ENCODE data around the gene TAS2R13. TPM values are rescaled to one million over a fixed set of nuclear protein-coding genes. Genes with fewer than 3 reads are reported as not detected.

TAS2R13 gene
- not detected for polyA plus RNA-seq (2013, experiment 1 of 2)
- polyA plus RNA-seq (2013, experiment 2 of 2): not detected

- Histone ChIP-seq H3K79me1 (replicated peaks; ENCODE audit: low read length, poor library complexity, severe bottlenecking) (peaks cover 4% of the 10 kb centered on the region), H2BK12ac (ENCODE audit: low read length in 2 of 2) (no peak within 1 kb of the TSS), H2BK5ac (ENCODE audit: low read depth, low read length, poor library complexity, severe bottlenecking) (no peak within 1 kb of the TSS), H4K91ac (ENCODE audit: low read length) (no peak within 1 kb of the TSS), H3K18ac (ENCODE audit: low read depth in 1 of 2, low read length in 2 of 2) (no peak within 1 kb of the TSS), H3K9me3 (ENCODE audit: control insufficient read depth, low read length) (peaks cover 13% of the 10 kb centered on the region), H2BK120ac (ENCODE audit: low read depth, low read length) (no peak within 1 kb of the TSS), H3K27ac (ENCODE audit: low read length, poor library complexity, severe bottlenecking) (no peak within 1 kb of the TSS), H3K14ac (ENCODE audit: low read length in 2 of 2) (no peak within 1 kb of the TSS), H3K4me2 (ENCODE audit: low read length, poor library complexity, severe bottlenecking) (no peak within 1 kb of the TSS), H3K4me1 (ENCODE audit: control insufficient read depth, insufficient read depth, low read depth, low read length) (no peaks in the 10 kb centered on the region), H2AK5ac (ENCODE audit: low read length, severe bottlenecking) (no peak within 1 kb of the TSS), H3K4ac (ENCODE audit: low read depth in 1 of 2, low read length in 2 of 2) (no peak within 1 kb of the TSS), H2AFZ (ENCODE audit: low read depth, low read length) (no peak within 1 kb of the TSS), H3K4me3 (ENCODE audit: insufficient read depth in 1 of 2, low read depth in 1 of 2, low read length in 2 of 2) (no peak within 1 kb of the TSS), H3K9ac (ENCODE audit: low read length) (no peak within 1 kb of the TSS), H4K8ac (ENCODE audit: low read length) (no peak within 1 kb of the TSS), H2BK15ac (ENCODE audit: low read depth, poor library complexity, severe bottlenecking) (no peak within 1 kb of the TSS), H3K23ac (ENCODE audit: low read length in 2 of 2) (no peak within 1 kb of the TSS), H3K27me3 (ENCODE audit: control insufficient read depth in 1 of 2, insufficient read depth in 1 of 2, low read length in 2 of 2) (no peaks in the 10 kb centered on the region), H3K36me3 (ENCODE audit: control insufficient read depth in 1 of 2, insufficient read depth in 2 of 2, low read depth in 1 of 2, low read length in 2 of 2) (no peaks in the 10 kb centered on the region)
- DNase-seq: no peak
- no CpG with 5 or more reads among the region's 1 CpG for WGBS
Observed at GRCh38 chr12:10909462-10909861, at the start of gene TAS2R13. Gene TAS2R13 (minus strand): TSS chr12:10909562. CDS start chr12:10909298, 264 bp downstream.

GRCh38 chr12:10957741-10958140 lies 48.4 kb upstream of the TAS2R13 start:
- Histone ChIP-seq H3K4ac (ENCODE audit: low read depth in 1 of 2, low read length in 2 of 2) (no peak overlapping the region), H3K14ac (ENCODE audit: low read length in 2 of 2) (no peak overlapping the region), H3K4me1 (ENCODE audit: control insufficient read depth, insufficient read depth, low read depth, low read length) (no peaks in the 10 kb centered on the region), H4K91ac (ENCODE audit: low read length) (no peak overlapping the region), H3K27me3 (ENCODE audit: control insufficient read depth in 1 of 2, insufficient read depth in 1 of 2, low read length in 2 of 2) (no peaks in the 10 kb centered on the region), H3K79me1 (replicated peaks; ENCODE audit: low read length, poor library complexity, severe bottlenecking) (peaks cover 13% of the 10 kb centered on the region), H2BK5ac (ENCODE audit: low read depth, low read length, poor library complexity, severe bottlenecking) (no peak overlapping the region), H2BK12ac (ENCODE audit: low read length in 2 of 2) (no peak overlapping the region), H3K27ac (ENCODE audit: low read length, poor library complexity, severe bottlenecking) (no peak overlapping the region), H3K9me3 (ENCODE audit: control insufficient read depth, low read length) (peaks cover 31% of the 10 kb centered on the region), H2AK5ac (ENCODE audit: low read length, severe bottlenecking) (no peak overlapping the region), H3K4me3 (ENCODE audit: insufficient read depth in 1 of 2, low read depth in 1 of 2, low read length in 2 of 2) (no peak overlapping the region), H2BK15ac (ENCODE audit: low read depth, poor library complexity, severe bottlenecking) (no peak overlapping the region), H2BK120ac (ENCODE audit: low read depth, low read length) (no peak overlapping the region), H3K23ac (ENCODE audit: low read length in 2 of 2) (no peak overlapping the region), H3K36me3 (ENCODE audit: control insufficient read depth in 1 of 2, insufficient read depth in 2 of 2, low read depth in 1 of 2, low read length in 2 of 2) (peaks cover 0 to 2% of the 10 kb centered on the region in 2 experiments), H4K8ac (ENCODE audit: low read length) (no peak overlapping the region), H3K4me2 (ENCODE audit: low read length, poor library complexity, severe bottlenecking) (no peak overlapping the region), H3K9ac (ENCODE audit: low read length) (no peak overlapping the region), H2AFZ (ENCODE audit: low read depth, low read length) (no peak overlapping the region), H3K18ac (ENCODE audit: low read depth in 1 of 2, low read length in 2 of 2) (no peak overlapping the region)
- no peak for DNase-seq

GRCh38 chr12:10956085-10956484 lies 46.7 kb upstream of the TAS2R13 start:
- Histone ChIP-seq H3K4me3 (ENCODE audit: insufficient read depth in 1 of 2, low read depth in 1 of 2, low read length in 2 of 2) (no peak overlapping the region), H3K4me2 (ENCODE audit: low read length, poor library complexity, severe bottlenecking) (no peak overlapping the region), H3K79me1 (replicated peaks; ENCODE audit: low read length, poor library complexity, severe bottlenecking) (peaks cover 14% of the 10 kb centered on the region), H4K91ac (ENCODE audit: low read length) (no peak overlapping the region), H3K36me3 (ENCODE audit: control insufficient read depth in 1 of 2, insufficient read depth in 2 of 2, low read depth in 1 of 2, low read length in 2 of 2) (no peaks in the 10 kb centered on the region), H2AFZ (ENCODE audit: low read depth, low read length) (no peak overlapping the region), H2BK12ac (ENCODE audit: low read length in 2 of 2) (no peak overlapping the region), H2BK15ac (ENCODE audit: low read depth, poor library complexity, severe bottlenecking) (no peak overlapping the region), H3K23ac (ENCODE audit: low read length in 2 of 2) (no peak overlapping the region), H3K27me3 (ENCODE audit: control insufficient read depth in 1 of 2, insufficient read depth in 1 of 2, low read length in 2 of 2) (no peaks in the 10 kb centered on the region), H3K14ac (ENCODE audit: low read length in 2 of 2) (no peak overlapping the region), H3K9me3 (ENCODE audit: control insufficient read depth, low read length) (peaks cover 31% of the 10 kb centered on the region), H3K18ac (ENCODE audit: low read depth in 1 of 2, low read length in 2 of 2) (no peak overlapping the region), H2BK120ac (ENCODE audit: low read depth, low read length) (no peak overlapping the region), H3K27ac (ENCODE audit: low read length, poor library complexity, severe bottlenecking) (no peak overlapping the region), H3K9ac (ENCODE audit: low read length) (no peak overlapping the region), H4K8ac (ENCODE audit: low read length) (no peak overlapping the region), H2AK5ac (ENCODE audit: low read length, severe bottlenecking) (no peak overlapping the region), H3K4ac (ENCODE audit: low read depth in 1 of 2, low read length in 2 of 2) (no peak overlapping the region), H3K4me1 (ENCODE audit: control insufficient read depth, insufficient read depth, low read depth, low read length) (no peaks in the 10 kb centered on the region), H2BK5ac (ENCODE audit: low read depth, low read length, poor library complexity, severe bottlenecking) (no peak overlapping the region)
- DNase-seq: no peak

GRCh38 chr12:10952645-10953044 lies 43.3 kb upstream of the TAS2R13 start:
- WGBS: 98% methylated on average over 4 of the region's 4 CpGs
- H3K4me3 ChIP-seq (ENCODE audit: insufficient read depth in 1 of 2, low read depth in 1 of 2, low read length in 2 of 2): no peak overlapping the region
- no peak overlapping the region for H2BK15ac ChIP-seq (ENCODE audit: low read depth, poor library complexity, severe bottlenecking)
- H3K14ac ChIP-seq (ENCODE audit: low read length in 2 of 2): no peak overlapping the region
- no peak overlapping the region for H2BK120ac ChIP-seq (ENCODE audit: low read depth, low read length)
- H4K8ac ChIP-seq (ENCODE audit: low read length): no peak overlapping the region
- H3K9me3 ChIP-seq (ENCODE audit: control insufficient read depth, low read length): peaks cover 43% of the 10 kb centered on the region
- H2BK12ac ChIP-seq (ENCODE audit: low read length in 2 of 2): no peak overlapping the region
- no peak overlapping the region for H2AK5ac ChIP-seq (ENCODE audit: low read length, severe bottlenecking)
- no peak overlapping the region for H2AFZ ChIP-seq (ENCODE audit: low read depth, low read length)
- no peaks in the 10 kb centered on the region for H3K27me3 ChIP-seq (ENCODE audit: control insufficient read depth in 1 of 2, insufficient read depth in 1 of 2, low read length in 2 of 2)
- no peak for DNase-seq
- no peak overlapping the region for H3K9ac ChIP-seq (ENCODE audit: low read length)
- H2BK5ac ChIP-seq (ENCODE audit: low read depth, low read length, poor library complexity, severe bottlenecking): no peak overlapping the region
- no peak overlapping the region for H3K18ac ChIP-seq (ENCODE audit: low read depth in 1 of 2, low read length in 2 of 2)
- H3K79me1 ChIP-seq (replicated peaks; ENCODE audit: low read length, poor library complexity, severe bottlenecking): peaks cover 19% of the 10 kb centered on the region
- H3K36me3 ChIP-seq (ENCODE audit: control insufficient read depth in 1 of 2, insufficient read depth in 2 of 2, low read depth in 1 of 2, low read length in 2 of 2): peaks cover 0 to 4% of the 10 kb centered on the region in 2 experiments
- no peak overlapping the region for H3K23ac ChIP-seq (ENCODE audit: low read length in 2 of 2)
- no peak overlapping the region for H3K27ac ChIP-seq (ENCODE audit: low read length, poor library complexity, severe bottlenecking)
- no peak overlapping the region for H3K4ac ChIP-seq (ENCODE audit: low read depth in 1 of 2, low read length in 2 of 2)
- H3K4me1 ChIP-seq (ENCODE audit: control insufficient read depth, insufficient read depth, low read depth, low read length): no peaks in the 10 kb centered on the region
- H4K91ac ChIP-seq (ENCODE audit: low read length): no peak overlapping the region
- H3K4me2 ChIP-seq (ENCODE audit: low read length, poor library complexity, severe bottlenecking): no peak overlapping the region
